Measurements from ENCODE around the gene LLGL2. TPM values are rescaled to one million over a fixed set of nuclear protein-coding genes. Genes with fewer than 3 reads are reported as not detected.

LLGL2 gene
- total RNA-seq, 1 donor from 2014 or later: 90.6 TPM

DNA sequence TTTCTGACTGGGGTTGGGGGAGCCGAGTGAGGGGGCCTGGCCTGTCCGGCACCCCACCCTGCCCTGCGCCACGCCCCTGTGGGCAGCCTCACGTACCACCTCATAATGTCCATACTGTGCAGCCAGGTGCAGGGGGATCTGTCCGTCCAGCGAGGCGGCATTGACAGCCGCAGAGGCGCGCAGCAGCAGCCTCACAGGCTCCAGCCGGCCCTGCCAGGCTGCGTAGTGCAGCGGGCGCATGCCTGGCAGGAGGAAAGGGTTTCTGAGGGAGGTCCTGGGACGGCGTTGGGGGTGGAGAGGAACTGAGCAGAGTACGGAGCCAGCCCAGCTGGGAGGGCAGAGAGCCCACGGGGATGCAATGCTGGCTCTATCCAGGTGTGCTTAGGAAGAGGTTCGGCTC lies 18.6 kb upstream of the LLGL2 start:
- Mint-ChIP-seq H3K4me3 (no peak overlapping the region), H3K27ac (no peak overlapping the region)

DNA sequence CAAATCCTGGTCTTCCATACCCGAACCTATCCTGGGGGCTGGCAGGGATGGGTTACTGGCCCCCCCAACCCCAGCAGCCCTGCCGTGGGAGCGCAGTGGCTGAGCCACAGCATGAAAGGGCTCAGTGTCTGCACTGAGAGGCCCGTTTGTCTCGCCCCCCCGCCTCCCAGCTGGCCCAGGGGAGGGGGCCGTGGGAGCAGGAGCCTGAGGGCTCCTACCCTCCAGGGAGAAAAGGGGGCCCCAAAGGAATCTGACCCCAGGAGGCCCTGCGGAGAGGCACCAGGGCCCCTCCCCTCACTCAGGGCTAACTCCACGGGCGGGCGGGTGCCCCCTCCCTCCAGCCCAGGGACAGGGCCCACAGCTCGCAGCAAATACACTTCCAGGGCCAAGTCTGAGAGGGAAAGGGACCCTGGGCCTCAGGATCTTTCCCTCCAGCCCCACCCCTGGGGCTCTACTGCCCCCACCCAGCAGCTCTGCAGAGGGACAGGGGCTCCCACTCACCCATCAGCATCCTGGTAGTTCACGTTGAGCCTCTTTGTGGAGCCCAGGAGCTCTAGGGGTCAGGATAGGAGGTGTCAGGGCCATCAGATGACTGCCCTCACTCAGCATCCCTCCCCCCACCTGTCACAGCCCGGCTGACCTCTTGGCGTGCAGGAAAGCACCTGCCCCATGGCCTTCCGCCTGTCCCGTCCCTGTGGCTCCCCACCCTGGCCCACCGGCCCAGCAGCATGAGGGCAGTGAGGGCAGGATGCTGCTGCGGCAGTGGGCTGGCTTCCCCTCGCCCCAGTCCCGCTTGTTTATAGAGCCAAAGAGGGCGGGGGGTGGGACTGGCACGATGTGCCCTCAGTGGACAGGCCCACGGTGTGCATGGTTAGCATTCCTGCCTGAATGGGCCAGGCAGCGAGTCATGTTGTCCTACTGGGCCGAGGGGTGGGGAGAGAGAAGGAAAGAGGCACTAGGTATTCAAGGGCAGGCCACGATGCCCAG lies 17.5 kb upstream of the LLGL2 start:
- TF ChIP-seq, protein P1, sequence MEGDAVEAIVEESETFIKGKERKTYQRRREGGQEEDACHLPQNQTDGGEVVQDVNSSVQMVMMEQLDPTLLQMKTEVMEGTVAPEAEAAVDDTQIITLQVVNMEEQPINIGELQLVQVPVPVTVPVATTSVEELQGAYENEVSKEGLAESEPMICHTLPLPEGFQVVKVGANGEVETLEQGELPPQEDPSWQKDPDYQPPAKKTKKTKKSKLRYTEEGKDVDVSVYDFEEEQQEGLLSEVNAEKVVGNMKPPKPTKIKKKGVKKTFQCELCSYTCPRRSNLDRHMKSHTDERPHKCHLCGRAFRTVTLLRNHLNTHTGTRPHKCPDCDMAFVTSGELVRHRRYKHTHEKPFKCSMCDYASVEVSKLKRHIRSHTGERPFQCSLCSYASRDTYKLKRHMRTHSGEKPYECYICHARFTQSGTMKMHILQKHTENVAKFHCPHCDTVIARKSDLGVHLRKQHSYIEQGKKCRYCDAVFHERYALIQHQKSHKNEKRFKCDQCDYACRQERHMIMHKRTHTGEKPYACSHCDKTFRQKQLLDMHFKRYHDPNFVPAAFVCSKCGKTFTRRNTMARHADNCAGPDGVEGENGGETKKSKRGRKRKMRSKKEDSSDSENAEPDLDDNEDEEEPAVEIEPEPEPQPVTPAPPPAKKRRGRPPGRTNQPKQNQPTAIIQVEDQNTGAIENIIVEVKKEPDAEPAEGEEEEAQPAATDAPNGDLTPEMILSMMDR (conservative IDR thresholded peaks at IDR 0.05): no peak
- H3K36me3 Mint-ChIP-seq: no peaks in the 10 kb centered on the region
- H3K27me3 Mint-ChIP-seq: no peaks in the 10 kb centered on the region
- H3K4me3 Mint-ChIP-seq: no peak overlapping the region
- peaks cover 11% of the 10 kb centered on the region for H3K4me1 Mint-ChIP-seq (ENCODE audit: unreplicated experiment)
- no peak overlapping the region for H3K27ac Mint-ChIP-seq
- no peak for DNase-seq (ENCODE audit: extremely low spot score, unreplicated experiment)
- H3K9me3 Mint-ChIP-seq: no peaks in the 10 kb centered on the region

More for the DNA sequence above, 18.6 kb upstream of the LLGL2 start:
- H3K36me3 Mint-ChIP-seq: no peaks in the 10 kb centered on the region
- TF ChIP-seq, protein P1 (conservative IDR thresholded peaks at IDR 0.05): no peak
- H3K4me1 Mint-ChIP-seq (ENCODE audit: unreplicated experiment): peaks cover 11% of the 10 kb centered on the region
- H3K9me3 Mint-ChIP-seq: no peaks in the 10 kb centered on the region
- H3K27me3 Mint-ChIP-seq: no peaks in the 10 kb centered on the region
- DNase-seq (ENCODE audit: extremely low spot score, unreplicated experiment): no peak

DNA sequence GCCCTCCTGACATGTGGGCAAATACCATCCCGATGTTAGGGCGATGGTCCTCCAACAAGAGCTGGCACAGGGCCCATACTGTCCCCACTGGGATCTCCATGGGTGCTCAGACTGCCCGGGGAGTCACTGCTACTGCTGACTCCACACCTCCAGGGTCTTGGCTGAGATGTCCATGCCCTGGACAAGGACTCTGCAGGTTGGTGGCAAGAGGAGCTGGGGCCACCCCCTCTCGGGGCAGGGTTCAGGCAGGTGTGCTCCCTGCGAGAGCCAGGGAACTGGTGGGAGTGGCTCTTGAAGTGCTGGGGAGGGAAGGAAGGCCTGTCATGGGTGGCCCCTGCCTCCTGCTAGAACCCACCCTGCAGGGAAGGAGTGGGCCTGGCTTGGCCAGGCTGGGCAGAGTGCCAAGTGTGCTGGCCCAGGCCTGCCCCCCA lies 16.6 kb upstream of the LLGL2 start:
- Mint-ChIP-seq H3K4me1 (ENCODE audit: unreplicated experiment) (peaks cover 16% of the 10 kb centered on the region), H3K4me3 (no peak overlapping the region), H3K9me3 (no peaks in the 10 kb centered on the region), H3K27me3 (no peaks in the 10 kb centered on the region), H3K36me3 (no peaks in the 10 kb centered on the region), H3K27ac (no peak overlapping the region)
- TF ChIP-seq, protein P1 (conservative IDR thresholded peaks at IDR 0.05): no peak
- DNase-seq (ENCODE audit: extremely low spot score, unreplicated experiment): no peak

DNA sequence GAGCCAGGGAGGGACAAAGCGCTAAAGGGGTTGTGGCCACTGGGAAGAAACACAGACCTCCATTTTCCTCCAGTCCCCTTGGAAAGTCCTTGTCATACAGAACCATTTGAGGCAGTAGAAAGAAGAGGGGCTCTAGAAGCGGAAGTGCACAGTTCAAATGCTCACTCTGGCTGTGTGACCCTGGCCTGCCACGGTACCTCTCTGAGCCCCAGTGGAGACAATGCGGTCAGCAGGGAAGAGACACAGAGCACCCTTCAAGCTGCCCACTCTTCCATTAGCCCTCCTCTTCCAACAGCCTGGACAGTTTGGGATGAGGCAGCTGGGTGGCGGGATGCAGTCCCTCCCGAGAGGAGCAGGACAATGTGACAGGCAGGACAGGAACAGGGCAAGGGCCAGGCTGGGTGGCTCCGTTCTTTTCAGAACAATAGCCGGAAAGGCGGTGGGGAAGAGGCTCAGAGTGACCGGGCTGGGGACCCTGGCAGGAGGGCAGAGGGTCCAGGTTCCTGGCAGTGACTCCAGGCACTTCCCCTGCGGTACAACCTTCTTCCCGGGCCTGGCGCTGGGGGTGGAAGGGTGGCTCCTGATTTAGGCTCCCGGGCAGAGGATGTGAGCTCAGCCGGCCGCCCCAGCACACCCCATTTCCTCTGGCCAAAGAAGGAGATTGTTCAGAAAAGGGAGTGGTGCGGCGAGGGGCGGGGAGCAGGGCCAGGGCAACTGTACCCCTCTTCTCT lies 15.8 kb upstream of the LLGL2 start:
- DNase-seq (ENCODE audit: extremely low spot score, unreplicated experiment): no peak
- H3K4me1 Mint-ChIP-seq (ENCODE audit: unreplicated experiment): peaks cover 17% of the 10 kb centered on the region
- H3K36me3 Mint-ChIP-seq: no peaks in the 10 kb centered on the region
- no peak overlapping the region for H3K4me3 Mint-ChIP-seq
- H3K27ac Mint-ChIP-seq: no peak overlapping the region
- TF ChIP-seq, protein P1 (conservative IDR thresholded peaks at IDR 0.05): no peak
- H3K27me3 Mint-ChIP-seq: no peaks in the 10 kb centered on the region
- H3K9me3 Mint-ChIP-seq: no peaks in the 10 kb centered on the region

DNA sequence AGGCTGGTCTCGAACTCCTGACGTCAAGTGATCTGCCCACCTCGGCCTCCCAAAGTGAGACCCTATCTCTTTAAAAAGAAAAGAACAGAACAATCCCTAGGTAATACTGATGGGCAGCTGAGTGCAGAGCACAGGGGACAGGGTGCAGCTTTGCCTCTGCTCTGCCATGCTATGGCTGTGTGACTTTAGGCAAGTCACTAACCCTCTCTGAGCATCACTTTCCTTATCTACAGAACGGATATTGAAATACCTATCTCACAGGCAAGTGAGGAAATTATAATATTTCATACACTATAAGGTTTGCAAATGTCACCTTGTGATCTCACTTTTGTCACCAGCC lies 14.3 kb upstream of the LLGL2 start:
- TF ChIP-seq, protein P1 (conservative IDR thresholded peaks at IDR 0.05): no peak
- peaks cover 17% of the 10 kb centered on the region for H3K4me1 Mint-ChIP-seq (ENCODE audit: unreplicated experiment)
- no peaks in the 10 kb centered on the region for H3K9me3 Mint-ChIP-seq
- no peaks in the 10 kb centered on the region for H3K27me3 Mint-ChIP-seq
- H3K27ac Mint-ChIP-seq: no peak overlapping the region
- DNase-seq (ENCODE audit: extremely low spot score, unreplicated experiment): no peak
- H3K36me3 Mint-ChIP-seq: no peaks in the 10 kb centered on the region
- no peak overlapping the region for H3K4me3 Mint-ChIP-seq

Measured in type B pancreatic cell (in vitro differentiated cells).